ENCODE measurements around the gene TFAP2A. TPM values are rescaled to one million over a fixed set of nuclear protein-coding genes. Genes with fewer than 3 reads are reported as not detected.

TFAP2A gene
- total and polyA plus RNA-seq, 11 donors, result 0.11 to 1.4 (median 0.30) TPM; not detected in 1

DNA sequence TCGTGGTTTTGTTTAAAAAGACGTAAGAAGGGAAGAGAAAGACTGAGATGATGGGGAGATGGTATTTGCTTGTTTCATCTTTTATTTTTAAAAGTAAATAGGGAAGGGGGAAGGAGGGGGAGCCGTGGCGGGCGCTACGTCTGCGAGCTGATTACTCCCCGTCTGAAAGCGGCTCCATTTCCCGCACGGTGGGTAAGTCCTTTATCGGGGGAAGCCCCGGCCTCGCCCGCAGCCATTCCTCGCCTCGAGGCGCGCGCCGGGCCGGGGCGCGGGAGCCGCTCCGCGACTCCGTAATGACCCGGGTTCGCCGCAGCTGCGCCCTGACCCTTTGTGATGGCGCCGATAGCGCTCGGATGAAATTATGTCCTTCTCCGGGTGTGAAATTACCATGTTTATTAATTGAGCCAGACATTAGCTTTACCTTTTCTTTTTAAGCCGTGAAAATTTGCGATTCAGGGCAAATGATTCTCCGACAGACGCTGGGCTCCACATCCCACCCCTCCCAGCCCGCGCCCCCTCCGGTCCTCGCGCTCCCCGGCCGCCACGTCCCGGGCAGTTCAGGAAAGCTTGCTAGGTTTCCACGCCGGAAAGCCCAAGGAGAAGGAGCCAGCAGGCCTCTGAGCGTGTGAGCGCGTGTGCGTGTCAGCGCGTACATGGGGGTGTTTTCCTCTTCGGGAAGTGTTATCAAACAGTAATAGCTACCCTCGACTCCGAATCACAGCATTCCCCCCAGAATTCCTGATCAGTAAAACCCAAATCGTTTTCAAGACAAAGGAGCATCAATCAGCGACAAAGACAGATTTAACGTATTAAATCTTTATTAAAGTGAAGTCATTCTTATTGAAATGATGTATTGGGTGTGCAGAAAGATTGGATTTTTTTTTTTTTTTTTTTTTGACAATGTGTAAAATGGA is 30.0 kb downstream of the TFAP2A start:
- 4 to 5% (median 4%) methylated on average over 61 to 64 of the region's 64 CpGs for WGBS, 4 donors
- H3K4me3 ChIP-seq, result no peak overlapping the region

GRCh38 chr6:10384091-10384609 is 30.7 kb downstream of the TFAP2A start:
- Histone ChIP-seq H3K4me3 (no peak overlapping the region), H3K9me3 (no peaks in the 10 kb centered on the region), H3K36me3 (no peaks in the 10 kb centered on the region), H3K27ac (no peak overlapping the region), H3K27me3 (peaks cover 41 to 100% (median 93%) of the 10 kb centered on the region in 9 donors), H3K4me1 (peaks cover 0 to 26% (median 5%) of the 10 kb centered on the region in 12 donors)
- whole genome bisulfite sequencing, 4 donors, result 3 to 7% (median 5%) methylated on average over 9 of the region's 9 CpGs
- TF ChIP-seq, protein P1, sequence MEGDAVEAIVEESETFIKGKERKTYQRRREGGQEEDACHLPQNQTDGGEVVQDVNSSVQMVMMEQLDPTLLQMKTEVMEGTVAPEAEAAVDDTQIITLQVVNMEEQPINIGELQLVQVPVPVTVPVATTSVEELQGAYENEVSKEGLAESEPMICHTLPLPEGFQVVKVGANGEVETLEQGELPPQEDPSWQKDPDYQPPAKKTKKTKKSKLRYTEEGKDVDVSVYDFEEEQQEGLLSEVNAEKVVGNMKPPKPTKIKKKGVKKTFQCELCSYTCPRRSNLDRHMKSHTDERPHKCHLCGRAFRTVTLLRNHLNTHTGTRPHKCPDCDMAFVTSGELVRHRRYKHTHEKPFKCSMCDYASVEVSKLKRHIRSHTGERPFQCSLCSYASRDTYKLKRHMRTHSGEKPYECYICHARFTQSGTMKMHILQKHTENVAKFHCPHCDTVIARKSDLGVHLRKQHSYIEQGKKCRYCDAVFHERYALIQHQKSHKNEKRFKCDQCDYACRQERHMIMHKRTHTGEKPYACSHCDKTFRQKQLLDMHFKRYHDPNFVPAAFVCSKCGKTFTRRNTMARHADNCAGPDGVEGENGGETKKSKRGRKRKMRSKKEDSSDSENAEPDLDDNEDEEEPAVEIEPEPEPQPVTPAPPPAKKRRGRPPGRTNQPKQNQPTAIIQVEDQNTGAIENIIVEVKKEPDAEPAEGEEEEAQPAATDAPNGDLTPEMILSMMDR (IDR thresholded peaks at IDR 0.05), result no peak
- no peak for TF ChIP-seq POLR2A (IDR thresholded peaks at IDR 0.05)
- ATAC-seq, result no peak
- no peak for DNase-seq
- intact Hi-C loops (cut with DNase I), result no loop called here

More for the DNA sequence above, 30.0 kb downstream of the TFAP2A start:
- Histone ChIP-seq H3K4me1 (peaks cover 0 to 29% (median 5%) of the 10 kb centered on the region in 12 donors), H3K27ac (no peak overlapping the region), H3K27me3 (peaks cover 47 to 100% (median 100%) of the 10 kb centered on the region in 9 donors), H3K9me3 (no peaks in the 10 kb centered on the region), H3K36me3 (no peaks in the 10 kb centered on the region)
- ATAC-seq (no peak), DNase-seq (no peak)
- TF ChIP-seq POLR2A (IDR thresholded peaks at IDR 0.05), result no peak
- TF ChIP-seq, protein P1 (IDR thresholded peaks at IDR 0.05), result no peak
- intact Hi-C loops (cut with DNase I), result no loop called here

- TF ChIP-seq POLR2A (IDR thresholded peaks at IDR 0.05), result no peak
- TF ChIP-seq, protein P1 (IDR thresholded peaks at IDR 0.05), result no peak
- WGBS, 4 donors, result 2 to 4% (median 3%) methylated on average over 24 to 48 of the region's 48 CpGs
- H3K4me3 ChIP-seq, result peak overlapping the region in 2 of 12 donors; percentile 7 to 16
- DNase-seq, result no peak
- peak overlapping the region in 1 of 12 donors; percentile 42 for H3K27ac ChIP-seq
- peak in 2 of 4 donors; percentile 13 to 34 for ATAC-seq
- H3K9me3 ChIP-seq, result no peaks in the 10 kb centered on the region
- no peaks in the 10 kb centered on the region for H3K36me3 ChIP-seq
- intact Hi-C loops (cut with DNase I), result no loop called here
- H3K27me3 ChIP-seq, result peaks cover 45 to 100% (median 88%) of the 10 kb centered on the region in 9 donors
- H3K4me1 ChIP-seq, result peaks cover 0 to 26% (median 5%) of the 10 kb centered on the region in 12 donors
These were observed 31.4 kb downstream of the TFAP2A start for GRCh38 chr6:10383331-10384090.

Measured in heart left ventricle (tissue), 16 donors.